NAMALWA (cell line): Measurements from ENCODE around the gene MMEL1.
"Not testable (repeated sequence)": the region's sequence is repeated elsewhere in the genome, so short reads cannot be mapped to it uniquely, and the experiment has no call there.

Experiments used
- DNase-seq: peaks from one replicate; pipeline ENCODE4 v3.0.0-alpha.2; 2015; ENCODE audit warnings: low spot score

MMEL1 gene

GRCh38 chr1:2590233-2591141 lies 42.3 kb downstream of the MMEL1 start:
- DNase-seq = no peak

- DNase-seq = no peak
These were observed 43.2 kb downstream of the MMEL1 start for GRCh38 chr1:2589431-2590232.

- DNase-seq = no peak
These were observed 44.0 kb downstream of the MMEL1 start for GRCh38 chr1:2588661-2589430.

DNA sequence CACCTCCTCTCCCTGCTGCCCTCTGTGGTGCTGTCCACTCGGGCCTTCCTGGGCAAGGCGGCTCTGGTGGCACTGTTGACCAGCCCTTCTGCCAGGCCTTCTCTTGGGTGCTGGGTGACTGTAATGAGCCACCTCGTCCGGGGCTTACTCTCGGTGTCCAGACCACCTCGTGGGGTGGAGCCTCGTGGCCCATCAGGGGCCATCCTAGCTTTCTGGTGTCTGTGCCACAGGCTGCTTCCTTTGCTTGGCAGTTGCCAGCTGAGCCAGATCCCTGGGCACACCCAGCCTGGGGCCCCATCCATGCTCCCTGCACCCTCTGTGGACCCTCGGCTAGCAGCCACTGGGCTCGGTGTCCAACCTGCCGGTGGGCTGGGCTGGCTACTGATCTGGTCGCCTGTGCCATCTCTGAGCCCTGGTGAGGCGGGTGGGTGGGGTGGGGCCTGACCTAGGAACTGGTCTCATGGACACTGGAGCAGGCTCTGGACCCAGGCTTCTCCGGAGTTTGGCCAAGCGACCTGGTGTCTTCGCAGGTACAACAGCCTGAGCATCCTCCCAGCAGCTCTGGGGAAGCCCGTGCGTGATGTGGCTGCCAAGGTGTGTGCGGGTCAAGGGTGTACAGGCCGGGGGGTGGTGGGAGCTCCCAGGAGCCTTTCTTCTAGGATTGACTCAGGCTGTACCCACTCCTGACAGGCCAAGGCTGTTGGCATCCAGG lies 44.8 kb downstream of the MMEL1 start:
- no peak for DNase-seq

DNA sequence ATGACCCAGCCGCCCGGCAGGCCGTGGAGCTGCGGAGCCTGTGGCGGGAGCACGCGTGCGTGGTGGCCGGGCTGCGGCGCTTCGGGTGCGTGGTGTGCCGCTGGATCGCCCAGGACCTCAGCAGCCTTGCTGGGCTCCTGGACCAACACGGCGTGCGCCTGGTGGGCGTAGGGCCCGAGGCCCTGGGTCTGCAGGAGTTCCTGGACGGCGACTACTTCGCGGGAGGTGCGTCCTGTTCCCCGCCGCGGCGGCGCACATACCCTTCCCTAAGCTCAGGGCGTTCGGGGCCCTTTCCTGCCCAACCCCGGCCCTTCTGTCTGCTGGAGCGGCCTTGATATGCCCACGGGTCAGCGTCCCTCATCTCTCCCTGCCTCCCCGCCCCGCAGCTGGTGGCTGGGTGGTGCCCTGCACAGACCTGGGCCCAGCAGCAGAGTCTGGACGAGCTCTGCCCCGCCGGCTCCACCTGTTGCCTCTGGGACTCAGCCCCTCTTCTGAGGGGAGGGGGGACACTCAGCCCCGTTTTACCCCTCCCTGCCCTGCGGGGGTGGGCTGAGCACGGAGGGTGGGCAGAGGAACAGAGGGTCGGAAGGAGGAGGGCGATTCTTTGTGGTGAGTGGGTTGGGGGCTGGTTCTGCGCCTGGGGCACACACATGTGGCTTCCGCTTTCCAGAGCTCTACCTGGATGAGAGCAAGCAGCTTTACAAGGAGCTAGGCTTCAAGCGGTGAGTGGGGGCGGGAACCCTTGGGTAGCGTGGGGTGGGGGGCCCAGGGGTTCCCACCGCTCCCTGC lies 45.6 kb downstream of the MMEL1 start:
- DNase-seq = no peak

GRCh38 chr1:2586154-2587070 lies 46.4 kb downstream of the MMEL1 start, which contains the start of gene PRXL2B:
PRXL2B (plus strand) TSS chr1:2586777; CDS start chr1:2586886, 109 bp downstream.
- peak; percentile 99 for DNase-seq

DNA sequence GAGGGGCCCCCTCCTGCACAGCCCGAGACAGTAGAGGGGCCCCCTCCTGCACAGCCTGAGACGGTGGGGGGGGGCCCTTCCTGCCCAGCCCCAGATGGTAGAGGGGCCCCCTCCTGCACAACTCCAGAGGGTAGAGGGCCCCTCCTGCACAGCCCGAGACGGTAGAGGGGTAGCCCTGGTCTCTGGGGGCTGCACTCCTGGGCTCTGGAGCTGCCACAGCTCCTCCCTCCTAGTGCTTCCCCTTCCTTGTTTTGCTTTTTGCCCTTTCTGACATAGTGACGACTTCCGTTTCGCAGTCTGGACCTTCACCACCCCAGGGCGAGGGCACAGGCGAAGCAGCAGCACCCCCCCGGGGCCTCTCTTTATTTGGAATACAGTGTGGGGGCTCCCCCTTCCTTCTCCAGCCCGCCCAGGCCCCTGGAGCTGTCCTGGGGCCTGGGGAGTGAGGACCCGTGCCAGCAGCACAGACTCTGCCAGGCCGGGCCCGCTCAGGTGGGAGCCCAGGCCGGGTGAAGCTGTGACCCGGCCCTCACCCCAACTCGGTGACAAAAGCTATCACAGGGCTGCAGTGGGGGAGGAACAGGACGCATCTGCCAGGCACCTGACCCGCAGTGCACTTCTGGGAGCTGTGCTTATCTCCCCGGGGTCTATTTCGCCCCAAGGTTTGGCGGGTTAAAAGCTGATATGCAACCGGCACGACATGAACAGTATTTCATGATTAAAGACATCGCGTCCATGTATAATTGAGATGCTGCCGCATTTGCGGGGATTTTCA lies 47.3 kb downstream of the MMEL1 start:
- DNase-seq = peak; percentile 93

- peak; percentile 48 for DNase-seq
These were observed 48.0 kb downstream of the MMEL1 start for GRCh38 chr1:2584686-2585317.

GRCh38 chr1:2583871-2584351 lies 48.9 kb downstream of the MMEL1 start:
- no peak for DNase-seq

GRCh38 chr1:2583331-2583791 lies 49.5 kb downstream of the MMEL1 start:
- DNase-seq = no peak

- DNase-seq = no peak
These were observed 50.4 kb downstream of the MMEL1 start for GRCh38 chr1:2582391-2582790.

- no peak for DNase-seq
These were observed 52.1 kb downstream of the MMEL1 start for GRCh38 chr1:2580691-2581090.

DNA sequence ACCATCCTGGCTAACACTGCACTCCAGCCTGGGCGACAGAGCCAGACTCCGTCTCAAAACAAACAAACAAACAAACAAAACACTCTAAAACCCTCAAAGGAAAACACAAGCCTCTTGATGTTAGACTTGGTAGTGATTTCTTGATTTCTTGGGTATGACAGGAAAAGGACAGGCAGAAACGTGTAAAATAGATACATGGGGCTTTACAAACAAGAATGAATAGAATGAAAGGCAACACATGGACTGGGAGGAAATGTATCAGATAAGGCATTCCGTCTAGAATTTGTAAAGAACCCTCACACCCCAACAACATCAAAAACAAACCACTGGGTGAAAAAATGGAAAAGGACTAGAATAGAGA lies 54.1 kb downstream of the MMEL1 start:
- DNase-seq = no peak

GRCh38 chr1:2577565-2578075 lies 55.2 kb downstream of the MMEL1 start:
- DNase-seq = not testable (repeated sequence)

- DNase-seq = no peak
These were observed 56.8 kb downstream of the MMEL1 start for GRCh38 chr1:2575801-2576663.

GRCh38 chr1:2574350-2574749 lies 58.5 kb downstream of the MMEL1 start:
- no peak for DNase-seq
